DLD1 (cell line): ENCODE results near the gene OTOA.
"Not testable (repeated sequence)": the region's sequence is repeated elsewhere in the genome, so short reads cannot be mapped to it uniquely, and the experiment has no call there.

ENCODE experiments used
- in situ Hi-C: cut with HindIII; loops from 2 replicates; pipeline ENCODE4 v1.10.0; 2017; ENCODE audit warnings: low sequenced_read_pairs

OTOA gene

DNA sequence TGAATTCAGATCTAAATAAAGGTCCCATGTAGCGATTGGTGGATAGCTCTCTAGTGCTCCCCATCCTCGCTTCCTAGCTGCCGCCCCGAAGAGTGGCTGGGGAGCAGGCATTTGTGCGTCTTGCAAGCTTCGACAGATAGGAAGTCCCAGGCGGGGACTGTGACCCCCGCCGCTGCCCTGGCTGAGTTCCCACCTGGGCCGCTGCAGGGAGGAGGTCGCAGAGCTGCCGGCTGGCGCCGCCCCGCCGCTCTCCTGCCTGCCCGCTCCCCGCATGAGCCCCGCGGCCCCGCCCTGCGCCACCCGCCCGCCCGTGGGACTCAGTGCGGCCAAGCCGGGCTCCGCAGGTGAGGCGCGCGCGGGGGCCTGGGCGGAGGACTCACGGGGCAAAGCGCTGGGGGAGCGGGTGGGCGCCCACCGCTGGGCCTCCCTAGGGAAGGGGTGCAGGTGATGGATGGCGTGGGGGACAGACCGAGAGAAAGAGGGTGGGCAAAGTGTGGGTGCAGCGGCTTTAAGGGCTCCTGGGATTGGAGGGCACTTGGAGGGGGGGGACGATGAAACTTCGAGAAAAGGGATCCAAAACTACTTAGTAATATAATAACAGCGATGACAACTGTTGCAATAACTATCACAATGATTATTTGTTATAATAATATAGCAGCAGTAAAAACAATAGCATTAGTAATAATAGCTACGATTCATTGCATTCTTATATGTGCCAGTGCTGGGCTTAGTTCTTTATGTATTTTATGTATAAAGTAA lies at the start of gene OTOA:
TSS of gene OTOA (plus strand) at position 80 of the 759 bp plus-strand sequence. CDS start 14,547 bp downstream, outside the sequence.
- in situ Hi-C loops = no loop called here

DNA sequence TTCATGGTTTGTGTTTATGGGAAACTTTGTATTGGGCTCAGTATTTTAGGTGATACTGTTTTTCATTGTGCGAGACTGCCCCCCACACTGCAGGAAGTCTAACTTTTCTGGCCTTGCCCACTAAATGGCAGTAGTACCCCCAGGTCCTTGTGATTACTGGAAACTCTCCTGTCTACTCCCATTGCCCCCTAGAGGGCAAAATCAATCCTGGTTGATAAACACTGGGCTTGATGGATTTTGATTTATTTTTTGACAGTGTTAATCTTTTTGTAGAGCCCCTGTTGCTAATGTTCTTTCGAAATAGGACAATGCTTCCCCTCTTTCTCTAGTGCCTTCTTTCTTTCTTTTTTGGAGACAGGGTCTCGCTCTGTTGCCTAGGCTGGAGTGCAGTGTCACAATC lies 48.9 kb upstream of the OTOA start:
- in situ Hi-C loops = no loop called here

DNA sequence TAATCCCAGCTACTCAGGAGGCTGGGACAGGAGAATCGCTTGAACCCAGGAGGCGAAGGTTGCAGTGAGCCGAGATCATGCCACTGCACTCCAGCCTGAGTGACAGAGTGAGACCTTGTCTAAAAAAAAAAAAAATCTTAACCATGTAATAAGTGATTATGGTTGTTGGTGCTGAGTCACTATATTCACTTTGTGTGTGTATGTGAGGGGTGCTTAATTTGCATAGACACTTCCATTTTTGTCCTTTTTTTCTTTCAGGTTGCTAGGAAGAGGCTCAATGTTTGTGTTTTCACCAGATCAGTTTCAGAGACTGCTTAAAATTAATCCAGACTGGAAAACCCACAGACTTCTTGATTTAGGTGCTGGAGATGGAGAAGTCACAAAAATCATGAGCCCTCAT lies 46.2 kb upstream of the OTOA start:
- in situ Hi-C loops = no loop called here

DNA sequence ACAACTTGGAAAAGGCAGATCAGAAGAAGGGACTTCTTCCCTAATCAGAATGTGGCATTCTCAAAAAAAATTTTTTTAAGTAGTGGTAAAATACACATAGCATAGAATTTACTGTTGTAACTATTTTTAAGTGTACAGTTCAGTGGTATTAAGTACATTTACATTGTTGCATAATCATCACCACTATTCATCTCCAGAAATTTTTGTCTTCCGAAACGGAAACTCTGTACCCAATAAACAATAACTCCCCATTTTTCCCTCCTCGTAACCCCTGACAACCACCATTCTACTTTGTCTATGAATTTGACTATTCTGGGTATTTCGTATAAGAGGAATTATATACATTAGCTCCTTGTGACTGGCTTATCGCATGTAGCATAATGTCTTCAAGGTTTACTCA lies 45.5 kb upstream of the OTOA start:
- in situ Hi-C loops = no loop called here

DNA sequence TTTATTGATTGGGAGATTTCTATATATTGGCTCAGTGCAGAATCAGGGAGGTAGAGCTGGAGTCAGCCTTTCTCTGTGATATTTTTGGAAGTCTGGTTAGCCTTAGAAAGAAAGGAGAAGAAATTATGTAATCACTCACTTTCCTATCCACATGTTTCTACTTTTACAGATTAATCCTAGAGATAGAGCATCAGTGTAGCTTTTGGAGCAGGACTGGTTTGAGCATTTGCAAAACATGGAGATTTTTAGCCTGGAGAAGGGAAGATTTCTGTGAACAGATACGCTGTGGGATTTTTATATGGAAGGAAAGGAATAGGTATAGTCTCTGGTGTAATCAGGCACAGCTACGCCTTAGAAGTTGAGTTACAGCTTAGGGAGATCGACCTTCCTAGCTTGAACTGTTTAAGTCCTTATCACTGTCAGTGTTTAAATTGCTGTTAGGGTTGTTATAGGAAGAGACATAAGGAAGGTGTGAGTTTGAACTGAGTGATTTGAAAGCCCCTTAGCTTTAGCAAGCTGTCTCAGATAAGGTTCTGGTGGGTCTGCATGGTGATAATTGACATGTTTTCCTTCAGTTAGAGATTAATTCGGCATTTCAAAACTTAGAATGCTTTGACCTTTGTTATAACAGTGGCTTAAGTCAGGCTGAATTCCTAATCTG lies 43.9 kb upstream of the OTOA start:
- in situ Hi-C loops = no loop called here

DNA sequence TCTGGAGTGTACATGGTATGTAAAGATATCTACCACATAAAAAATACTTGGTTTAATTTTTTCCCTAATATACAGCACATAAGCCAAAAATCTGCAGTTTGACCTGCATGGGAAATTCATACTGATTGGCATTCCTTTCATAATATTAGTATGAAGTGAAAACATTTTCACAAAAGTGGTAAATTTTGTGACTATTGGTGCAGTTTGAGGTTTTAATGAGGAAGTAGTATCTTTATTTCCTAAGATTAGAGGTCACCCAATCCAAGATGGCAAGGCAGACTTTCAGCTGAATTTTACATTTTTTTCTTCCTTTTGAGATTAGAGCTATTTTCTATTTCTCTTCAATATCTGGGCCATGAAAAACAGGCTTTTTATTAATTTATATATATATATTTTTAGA lies 43.2 kb upstream of the OTOA start:
- in situ Hi-C loops = no loop called here

DNA sequence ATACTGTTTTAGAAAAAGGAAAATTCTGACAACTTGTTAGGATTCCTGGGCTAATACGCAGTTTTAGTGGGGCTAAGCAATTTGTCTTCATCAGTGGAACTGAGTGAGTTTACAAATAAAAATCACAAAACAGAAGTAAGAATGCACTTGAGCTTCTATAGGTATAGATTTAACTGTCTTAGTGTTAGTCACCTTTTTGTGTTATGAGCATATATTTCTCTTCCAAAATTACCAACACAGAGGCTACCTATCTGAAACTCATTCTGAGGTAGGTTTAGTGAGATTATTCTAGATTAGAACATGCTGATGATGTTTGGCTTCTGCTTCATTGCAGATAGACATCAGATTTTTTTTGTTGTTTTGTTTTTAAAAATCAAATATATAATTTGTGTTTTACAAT lies 41.2 kb upstream of the OTOA start:
- in situ Hi-C loops = no loop called here

DNA sequence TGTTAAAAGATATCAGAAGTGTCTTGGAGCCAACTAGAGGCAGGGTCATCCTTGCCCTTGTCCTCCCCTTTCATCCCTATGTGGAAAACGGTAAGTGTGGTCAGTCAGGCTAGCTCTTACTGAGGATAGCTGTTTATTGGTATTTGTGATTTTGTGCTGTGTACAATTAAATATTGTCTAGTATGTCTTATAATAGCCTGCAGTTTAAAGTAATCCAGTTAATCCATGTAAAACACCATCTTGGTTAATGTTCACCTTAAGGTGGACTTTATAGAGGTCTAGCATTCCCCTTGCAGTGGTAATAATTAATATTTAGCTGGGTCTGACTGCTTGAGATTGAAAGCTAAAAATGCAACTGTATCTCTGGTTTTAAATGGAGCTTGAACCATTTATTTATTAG lies 38.7 kb upstream of the OTOA start:
- in situ Hi-C loops = no loop called here

DNA sequence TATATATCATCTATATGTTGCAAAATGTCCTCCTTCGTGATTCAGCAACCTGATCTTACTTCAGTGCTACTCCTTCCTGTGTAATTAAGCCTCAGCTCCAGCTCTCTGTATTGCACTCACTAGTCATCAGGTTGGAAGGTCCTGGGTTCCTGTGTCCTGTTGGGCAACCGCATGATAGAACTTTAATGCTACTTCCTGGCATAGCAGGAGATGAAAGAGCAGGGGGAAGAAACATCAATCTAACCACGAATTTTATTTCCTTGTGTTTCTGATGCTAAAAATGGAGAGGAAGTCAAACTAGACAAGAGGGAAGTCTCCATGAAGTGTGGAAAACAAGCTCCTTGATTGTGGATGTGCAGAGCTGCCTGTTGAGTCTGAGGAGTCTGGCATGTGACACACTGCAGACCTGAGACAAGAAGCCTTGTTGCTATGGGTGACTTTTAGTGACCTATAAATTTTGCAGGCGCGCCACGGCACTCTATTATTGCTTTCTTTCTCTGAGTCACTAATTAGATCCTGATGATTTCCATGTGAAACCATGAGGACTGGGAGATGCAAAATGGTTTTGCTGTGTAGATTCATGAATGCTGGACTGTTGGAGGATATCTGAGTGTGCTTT lies 37.0 kb upstream of the OTOA start:
- in situ Hi-C loops = no loop called here

DNA sequence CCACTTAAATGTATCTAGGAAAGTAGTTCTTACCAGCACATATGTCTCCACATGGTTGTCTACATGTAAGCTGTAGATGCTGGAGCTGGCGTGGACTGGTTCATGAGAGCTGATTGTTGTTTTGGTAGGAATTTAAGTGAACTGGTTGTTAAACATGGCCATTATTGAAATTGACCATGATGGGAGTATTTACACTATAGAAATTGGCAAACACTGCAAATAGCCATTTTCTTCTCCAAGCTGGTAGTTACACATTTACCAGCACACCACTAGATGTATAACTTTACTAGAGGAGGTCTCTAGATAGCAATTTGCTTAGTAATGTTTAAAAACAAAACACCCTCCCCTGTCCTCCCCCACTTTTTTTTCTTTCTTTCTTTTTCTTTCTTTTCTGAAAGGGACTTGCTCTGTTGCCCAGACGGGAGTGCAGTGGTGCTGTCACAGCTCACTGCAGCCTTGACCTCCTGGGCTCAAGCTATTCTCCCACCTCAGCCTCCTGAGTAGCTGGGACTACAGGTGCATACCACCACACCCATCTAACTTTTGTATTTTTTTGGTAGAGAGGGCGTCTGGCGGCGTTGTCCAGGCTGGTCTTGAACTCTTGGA lies 35.5 kb upstream of the OTOA start:
- in situ Hi-C loops = no loop called here

DNA sequence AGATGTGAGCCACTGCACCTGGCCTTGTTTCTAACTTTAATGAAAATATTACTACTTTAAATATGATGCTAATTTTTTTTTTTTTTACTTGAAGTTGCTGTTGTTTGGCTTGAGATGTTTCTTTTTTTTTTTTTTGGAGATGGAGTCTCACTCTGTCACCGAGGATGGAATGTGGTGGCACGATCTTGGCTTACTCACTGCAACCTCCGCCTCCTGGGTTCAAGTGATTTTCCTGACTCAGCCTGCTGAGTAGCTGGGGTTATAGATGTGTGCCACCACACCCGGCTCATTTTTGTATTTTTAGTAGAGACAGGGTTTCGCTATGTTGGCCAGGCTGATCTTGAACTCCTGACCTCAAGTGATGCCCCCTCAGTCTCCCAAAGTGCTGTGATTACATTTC lies 35.0 kb upstream of the OTOA start:
- in situ Hi-C loops = no loop called here

DNA sequence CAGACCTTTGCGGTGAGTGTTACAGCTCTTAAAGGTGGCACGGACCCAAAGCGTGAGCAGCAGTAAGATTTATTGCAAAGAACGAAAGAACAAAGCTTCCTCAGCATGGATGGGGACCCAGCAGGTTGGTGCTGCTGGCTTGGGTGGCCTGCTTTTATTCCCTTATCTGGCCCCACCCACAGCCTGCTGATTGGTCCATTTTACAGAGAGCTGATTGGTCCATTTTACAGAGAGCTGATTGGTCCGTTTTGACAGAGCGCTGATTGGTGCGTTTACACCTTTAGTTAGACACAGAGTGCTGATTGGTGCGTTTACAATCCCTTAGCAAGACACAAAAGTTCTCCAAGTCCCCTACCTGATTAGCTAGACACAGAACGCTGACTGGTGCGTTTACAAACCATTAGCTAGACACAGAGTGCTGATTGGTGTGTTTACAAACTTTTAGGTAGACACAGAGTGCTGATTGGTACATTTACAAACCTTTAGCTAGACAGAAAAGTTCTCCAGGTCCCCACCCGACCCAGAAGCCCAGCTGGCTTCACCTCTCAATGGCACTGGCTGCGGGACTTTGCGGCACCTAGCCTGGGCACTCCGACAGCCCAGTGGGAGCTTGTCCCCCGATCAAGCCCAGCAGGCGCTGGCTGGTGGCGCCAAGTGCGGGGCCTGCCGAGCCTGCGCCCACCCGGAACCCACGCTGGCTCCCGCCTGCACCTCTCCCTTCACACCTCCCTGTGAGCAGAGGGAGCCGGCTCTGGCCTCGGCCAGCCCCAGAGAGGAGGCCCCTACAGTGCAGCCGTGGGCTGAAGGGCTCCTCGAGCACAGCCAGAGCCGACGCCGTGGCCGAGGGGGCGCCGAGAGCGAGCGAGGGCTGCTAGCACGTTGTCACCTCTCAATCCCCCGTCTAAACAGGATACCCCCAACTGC lies 33.9 kb upstream of the OTOA start:
- in situ Hi-C loops = not testable (repeated sequence)

DNA sequence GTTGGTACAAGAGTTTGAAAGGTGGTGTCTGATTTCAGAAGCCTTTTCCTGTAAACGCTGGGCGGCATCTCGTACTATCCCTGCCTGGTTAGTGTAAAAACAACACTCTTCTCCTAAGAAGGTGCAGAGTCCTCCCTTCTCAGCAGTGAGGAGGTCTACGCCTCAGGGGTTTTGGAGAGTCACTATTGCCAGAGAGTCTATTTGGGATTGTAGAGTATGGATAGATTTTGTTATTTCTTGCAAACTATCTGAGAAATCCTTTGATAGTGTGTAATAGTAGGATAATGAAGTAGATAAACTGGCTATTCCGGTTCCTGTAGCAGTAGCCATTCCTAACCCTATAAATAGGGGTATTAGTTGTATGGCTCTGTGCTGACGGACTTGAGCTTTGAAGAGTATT lies 32.9 kb upstream of the OTOA start:
- in situ Hi-C loops = not testable (repeated sequence)

DNA sequence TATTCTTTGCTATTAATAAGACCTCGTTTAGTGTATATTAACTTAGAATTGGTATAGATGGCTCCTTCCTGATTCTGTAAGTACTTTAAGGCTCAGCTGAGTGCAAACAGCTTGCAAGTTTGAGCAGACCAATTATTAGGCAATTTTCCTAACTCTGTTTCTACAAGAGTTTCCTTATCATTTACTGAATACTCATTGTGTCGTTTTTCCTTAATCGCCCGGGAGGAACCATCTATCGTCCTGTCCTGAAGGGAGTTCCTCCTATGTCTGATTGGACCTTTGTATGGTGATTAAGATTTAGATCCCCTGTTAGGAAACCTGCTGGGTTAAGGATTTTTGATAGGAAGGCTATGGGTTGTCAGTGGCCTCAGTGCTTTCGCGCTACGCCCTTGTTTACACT lies 32.4 kb upstream of the OTOA start:
- in situ Hi-C loops = not testable (repeated sequence)

DNA sequence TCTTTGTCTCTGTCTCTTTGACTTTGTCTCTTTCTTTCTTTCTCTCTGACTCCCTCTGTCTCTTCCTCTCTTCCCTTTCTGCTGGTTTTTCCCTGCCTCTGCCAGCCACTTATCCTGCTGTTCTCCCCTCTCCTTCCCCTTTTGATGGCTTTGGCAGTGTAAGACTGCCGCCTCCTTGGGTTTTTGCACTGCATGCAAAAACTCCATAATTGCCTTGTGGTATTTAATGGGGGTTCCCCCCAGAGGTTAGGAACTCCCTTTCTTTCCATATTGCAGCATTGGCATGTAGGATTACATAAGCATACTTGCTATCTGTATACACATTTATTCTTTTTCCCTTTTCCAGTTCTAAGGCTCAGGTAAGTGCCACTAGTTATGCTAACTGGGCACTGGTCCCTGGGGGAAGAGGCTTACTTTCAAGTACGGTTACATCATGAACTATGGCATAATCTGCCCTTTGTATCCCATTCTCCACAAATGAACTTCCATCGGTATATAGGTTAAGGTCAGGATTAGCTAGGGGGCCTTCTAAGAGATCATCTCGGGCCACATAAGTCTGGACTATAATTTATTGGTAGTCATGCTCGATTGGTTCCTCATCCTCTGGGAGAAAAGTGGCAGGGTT lies 31.7 kb upstream of the OTOA start:
- in situ Hi-C loops = not testable (repeated sequence)

DNA sequence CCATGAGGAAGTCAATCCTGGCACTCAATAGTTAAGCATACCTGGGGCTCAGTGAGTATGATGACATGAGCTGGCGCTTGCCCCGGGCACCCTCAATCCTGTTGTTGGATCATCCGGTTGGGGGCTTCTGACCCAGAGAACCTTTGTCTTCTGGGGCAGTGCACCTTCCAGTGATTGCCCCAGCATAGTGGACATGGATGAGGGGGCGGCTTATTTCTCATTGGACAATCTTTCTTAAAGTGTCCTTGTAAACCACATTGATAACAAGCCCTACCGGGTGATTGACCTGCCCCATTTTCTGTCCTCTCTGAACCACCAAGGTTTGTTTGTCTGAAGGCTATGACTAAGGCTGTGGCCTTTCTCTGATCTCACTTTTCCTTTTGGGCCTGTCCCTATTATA lies 29.6 kb upstream of the OTOA start:
- in situ Hi-C loops = no loop called here

DNA sequence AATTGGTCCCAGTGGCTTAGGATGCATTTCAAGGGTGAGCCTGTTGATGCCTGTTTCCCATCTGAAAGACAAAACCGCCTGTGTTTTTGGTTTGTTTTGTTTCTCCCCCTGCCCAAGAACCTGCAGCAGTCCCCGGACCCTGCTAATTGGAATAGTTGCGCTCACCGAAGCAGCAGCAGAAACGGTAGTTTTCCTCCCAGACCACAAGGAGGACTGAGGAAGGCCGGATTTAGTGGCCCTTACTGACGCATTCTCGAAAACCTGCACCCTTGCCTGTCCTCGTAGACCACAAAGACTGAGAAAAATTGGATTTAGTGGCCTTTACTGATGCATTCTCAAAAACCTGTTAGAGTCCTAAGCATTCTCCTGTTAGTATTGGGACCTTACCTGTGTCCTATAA lies 28.1 kb upstream of the OTOA start:
- in situ Hi-C loops = not testable (repeated sequence)

DNA sequence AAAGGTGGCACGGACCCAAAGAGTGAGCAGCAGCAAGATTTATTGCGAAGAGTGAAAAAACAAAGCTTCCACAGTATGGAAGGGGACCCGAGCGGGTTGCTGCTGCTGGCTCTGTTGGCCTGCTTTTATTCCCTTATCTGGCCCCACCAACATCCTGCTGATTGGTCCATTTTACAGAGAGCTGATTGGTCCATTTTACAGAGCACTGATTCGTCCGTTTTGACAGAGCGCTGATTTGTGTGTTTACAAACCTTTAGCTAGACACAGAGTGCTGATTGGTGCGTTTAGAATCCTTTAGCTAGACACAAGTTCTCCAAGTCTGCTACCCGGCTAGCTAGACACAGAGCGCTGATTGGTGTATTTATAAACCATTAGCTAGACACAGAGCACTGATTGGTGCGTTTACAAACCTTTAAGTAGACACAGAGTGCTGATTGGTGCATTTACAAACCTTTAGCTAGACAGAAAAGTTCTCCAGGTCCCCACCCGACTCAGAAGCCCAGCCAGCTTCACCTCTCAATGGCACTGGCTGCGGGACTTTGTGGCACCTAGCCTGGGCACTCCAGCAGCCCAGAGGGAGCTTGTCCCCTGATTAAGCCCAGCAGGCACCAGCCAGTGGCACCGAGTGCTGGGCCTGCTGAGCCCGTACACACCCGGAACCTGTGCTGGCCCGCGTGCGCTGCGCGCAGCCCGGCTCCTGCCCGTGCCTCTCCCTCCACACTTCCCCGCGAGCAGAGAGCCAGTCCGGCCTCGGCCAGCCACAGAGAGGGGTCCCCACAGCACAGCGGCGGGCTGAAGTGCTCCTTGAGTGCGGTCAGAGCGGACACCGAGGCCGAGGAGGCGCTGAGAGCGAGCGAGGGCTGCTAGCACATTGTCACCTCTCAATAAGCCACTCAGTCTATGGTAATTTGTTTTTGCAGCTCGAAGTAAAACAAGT lies 26.5 kb upstream of the OTOA start:
- in situ Hi-C loops = no loop called here

DNA sequence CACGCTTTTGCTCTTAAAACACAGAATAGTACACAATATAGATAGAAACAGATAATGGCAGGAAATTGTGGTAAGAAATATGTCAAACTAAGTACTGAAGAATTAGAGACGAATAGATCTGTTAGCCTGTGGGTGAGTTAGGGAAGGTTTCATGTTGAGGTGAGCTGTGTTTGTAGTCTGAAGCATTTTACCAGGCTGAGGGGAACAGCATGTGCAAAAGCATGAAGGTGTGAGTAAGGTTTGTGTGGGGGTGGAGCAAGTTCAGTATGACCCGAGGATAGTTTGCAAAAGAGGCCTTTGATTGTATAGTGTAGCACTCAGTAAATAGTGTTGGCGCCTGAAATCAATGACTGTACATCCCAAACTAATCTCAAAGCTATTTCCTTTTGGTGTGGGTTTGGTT lies 25.2 kb upstream of the OTOA start:
- in situ Hi-C loops = no loop called here
